ENCODE measurements around the gene HSPA1L. TPM values are rescaled to one million over a fixed set of nuclear protein-coding genes. Genes with fewer than 3 reads are reported as not detected.
A peak's percentile ranks its signal among the peaks of the same experiment; 100 is the strongest.

Gene HSPA1L
- total and polyA plus RNA-seq, 2 donors (not counting 1 experiment from before 2014, with no cell fraction given), result 0.74 to 3.1 TPM

GRCh38 chr6:31763619-31763940 lies 51.5 kb downstream of the HSPA1L start:
- H3K4me2 ChIP-seq (ENCODE audit: extremely low read depth, insufficient read depth, low read length), result no peak overlapping the region
- no peaks in the 10 kb centered on the region for H3K9me3 ChIP-seq (ENCODE audit: control insufficient read depth, insufficient read depth, low read depth, low read length)
- H3K4me3 ChIP-seq (replicated peaks in 1 of 4; ENCODE audit: control extremely low read depth in 1 of 4, insufficient read depth in 1 of 4, low read depth in 3 of 4, low read length in 4 of 4), result no peak overlapping the region
- H3K4me1 ChIP-seq (ENCODE audit: control insufficient read depth, extremely low read depth, insufficient read depth, low read length), result peaks cover 4% of the 10 kb centered on the region
- H3K9ac ChIP-seq (ENCODE audit: insufficient read depth, low read length), result no peak overlapping the region
- no peaks in the 10 kb centered on the region for H3K27me3 ChIP-seq (ENCODE audit: control insufficient read depth, insufficient read depth, low read length)
- no peak overlapping the region for H2AFZ ChIP-seq (ENCODE audit: low read length)
- H4K20me1 ChIP-seq (ENCODE audit: control insufficient read depth, extremely low read depth, insufficient read depth, low read length), result no peaks in the 10 kb centered on the region
- H3K79me2 ChIP-seq (ENCODE audit: control insufficient read depth, insufficient read depth, low read length), result no peaks in the 10 kb centered on the region
- DNase-seq (ENCODE audit: low read depth in 2 of 2), result peak; percentile 49 to 59
- H3K36me3 ChIP-seq (ENCODE audit: control insufficient read depth, insufficient read depth, low read length), result peaks cover 5% of the 10 kb centered on the region
- TF ChIP-seq EZH2 (IDR thresholded peaks at IDR 0.05; ENCODE audit: low read length, missing control alignments) (no peak), CTCF (conservative IDR thresholded peaks at IDR 0.05 in 1 of 2, IDR thresholded peaks at IDR 0.05 in 1 of 2; ENCODE audit: low read depth in 1 of 2, low read length in 2 of 2) (no peak)
- H3K27ac ChIP-seq (ENCODE audit: insufficient read depth, low read length), result no peak overlapping the region

- no peak overlapping the region for H3K9ac ChIP-seq (ENCODE audit: insufficient read depth, low read length)
- no peak overlapping the region for H2AFZ ChIP-seq (ENCODE audit: low read length)
- no peak overlapping the region for H3K27ac ChIP-seq (ENCODE audit: insufficient read depth, low read length)
- H3K36me3 ChIP-seq (ENCODE audit: control insufficient read depth, insufficient read depth, low read length), result peaks cover 7% of the 10 kb centered on the region
- H3K4me3 ChIP-seq (replicated peaks in 1 of 4; ENCODE audit: control extremely low read depth in 1 of 4, insufficient read depth in 1 of 4, low read depth in 3 of 4, low read length in 4 of 4), result no peak overlapping the region
- H3K9me3 ChIP-seq (ENCODE audit: control insufficient read depth, insufficient read depth, low read depth, low read length), result no peaks in the 10 kb centered on the region
- TF ChIP-seq CTCF (conservative IDR thresholded peaks at IDR 0.05 in 1 of 2, IDR thresholded peaks at IDR 0.05 in 1 of 2; ENCODE audit: low read depth in 1 of 2, low read length in 2 of 2) (no peak), EZH2 (IDR thresholded peaks at IDR 0.05; ENCODE audit: low read length, missing control alignments) (no peak)
- DNase-seq (ENCODE audit: low read depth in 2 of 2), result no peak
- no peaks in the 10 kb centered on the region for H3K27me3 ChIP-seq (ENCODE audit: control insufficient read depth, insufficient read depth, low read length)
- H3K4me1 ChIP-seq (ENCODE audit: control insufficient read depth, extremely low read depth, insufficient read depth, low read length), result peaks cover 4% of the 10 kb centered on the region
- H4K20me1 ChIP-seq (ENCODE audit: control insufficient read depth, extremely low read depth, insufficient read depth, low read length), result no peaks in the 10 kb centered on the region
- H3K79me2 ChIP-seq (ENCODE audit: control insufficient read depth, insufficient read depth, low read length), result no peaks in the 10 kb centered on the region
- H3K4me2 ChIP-seq (ENCODE audit: extremely low read depth, insufficient read depth, low read length), result no peak overlapping the region
These were observed 52.0 kb downstream of the HSPA1L start for GRCh38 chr6:31762878-31763618.

GRCh38 chr6:31762356-31762755 lies 52.7 kb downstream of the HSPA1L start, which contains the start of gene SAPCD1:
SAPCD1 (plus strand) TSS chr6:31762656; CDS start chr6:31763055, 399 bp downstream.
- DNase-seq (ENCODE audit: low read depth in 2 of 2), result no peak
- H2AFZ ChIP-seq (ENCODE audit: low read length), result no peak within 1 kb of the TSS
- no peaks in the 10 kb centered on the region for H3K9me3 ChIP-seq (ENCODE audit: control insufficient read depth, insufficient read depth, low read depth, low read length)
- no peaks in the 10 kb centered on the region for H4K20me1 ChIP-seq (ENCODE audit: control insufficient read depth, extremely low read depth, insufficient read depth, low read length)
- no peak within 1 kb of the TSS for H3K4me2 ChIP-seq (ENCODE audit: extremely low read depth, insufficient read depth, low read length)
- H3K4me1 ChIP-seq (ENCODE audit: control insufficient read depth, extremely low read depth, insufficient read depth, low read length), result peaks cover 4% of the 10 kb centered on the region
- peaks cover 7% of the 10 kb centered on the region for H3K36me3 ChIP-seq (ENCODE audit: control insufficient read depth, insufficient read depth, low read length)
- H3K9ac ChIP-seq (ENCODE audit: insufficient read depth, low read length), result no peak within 1 kb of the TSS
- no peak within 1 kb of the TSS for H3K4me3 ChIP-seq (replicated peaks in 1 of 4; ENCODE audit: control extremely low read depth in 1 of 4, insufficient read depth in 1 of 4, low read depth in 3 of 4, low read length in 4 of 4)
- H3K79me2 ChIP-seq (ENCODE audit: control insufficient read depth, insufficient read depth, low read length), result no peaks in the 10 kb centered on the region
- no peaks in the 10 kb centered on the region for H3K27me3 ChIP-seq (ENCODE audit: control insufficient read depth, insufficient read depth, low read length)
- H3K27ac ChIP-seq (ENCODE audit: insufficient read depth, low read length), result no peak within 1 kb of the TSS
- TF ChIP-seq EZH2 (IDR thresholded peaks at IDR 0.05; ENCODE audit: low read length, missing control alignments), result no peak
- TF ChIP-seq CTCF (conservative IDR thresholded peaks at IDR 0.05 in 1 of 2, IDR thresholded peaks at IDR 0.05 in 1 of 2; ENCODE audit: low read depth in 1 of 2, low read length in 2 of 2), result no peak
